WTC11 (cell line): ENCODE data around the gene IRF8.

Experiments used
- CTCF ChIP-seq: fragments of 200-600 bp; IDR thresholded peaks from 2 replicates; pipeline ENCODE4 v1.8.0; 2022; ENCODE audit warnings: antibody characterized with exemption
- ETV6 ChIP-seq: sonication (generic); formaldehyde crosslinking; IDR thresholded peaks from 2 replicates; pipeline ENCODE4 v1.8.1; 2022; ENCODE audit warnings: mild to moderate bottlenecking, missing genetic modification reagents
- GRHL2 ChIP-seq: fragments of 250-450 bp; sonication (Bioruptor Pico); IDR thresholded peaks from 2 replicates; pipeline ENCODE4 v1.8.0; 2022; ENCODE audit warnings: mild to moderate bottlenecking, moderate library complexity; ENCODE audit not compliant: insufficient replicate concordance, severe bottlenecking
- MXD4 ChIP-seq: fragments of 250-450 bp; sonication (Bioruptor Pico); IDR thresholded peaks from 2 replicates; pipeline ENCODE4 v1.8.0; 2021; ENCODE audit warnings: mild to moderate bottlenecking, moderate library complexity, borderline replicate concordance
- PRDM15 ChIP-seq: sonication (generic); formaldehyde crosslinking; IDR thresholded peaks from 2 replicates; pipeline ENCODE4 v1.8.0; 2022; ENCODE audit warnings: missing genetic modification reagents
- RELA ChIP-seq: sonication (generic); formaldehyde crosslinking; IDR thresholded peaks from 2 replicates; pipeline ENCODE4 v1.8.1; 2022; ENCODE audit warnings: missing genetic modification reagents, mild to moderate bottlenecking, borderline replicate concordance
- SMAD3 ChIP-seq: sonication (generic); formaldehyde crosslinking; IDR thresholded peaks from 2 replicates; pipeline ENCODE4 v1.8.0; 2022; ENCODE audit warnings: missing genetic modification reagents, mild to moderate bottlenecking, borderline replicate concordance
- SP1 ChIP-seq: sonication (generic); formaldehyde crosslinking; conservative IDR thresholded peaks from 2 replicates; pipeline ENCODE4 v1.8.1; 2022; ENCODE audit warnings: missing genetic modification reagents
- USF1 ChIP-seq: sonication (generic); formaldehyde crosslinking; IDR thresholded peaks from 2 replicates; pipeline ENCODE4 v1.8.0; 2022; ENCODE audit warnings: mild to moderate bottlenecking, missing genetic modification reagents
- ZSCAN18 ChIP-seq: fragments of 250-450 bp; sonication (Bioruptor Pico); IDR thresholded peaks from 2 replicates; pipeline ENCODE4 v2.1.2; 2022; ENCODE audit warnings: mild to moderate bottlenecking, moderate library complexity

- TF ChIP-seq SP1 (CRISPR knock-in tag) (no peak), PRDM15 (no peak), MXD4 (CRISPR knock-in tag) (no peak), SMAD3 (CRISPR knock-in tag) (no peak), USF1 (CRISPR knock-in tag) (no peak), ETV6 (CRISPR knock-in tag) (no peak), CTCF (no peak), GRHL2 (CRISPR knock-in tag) (no peak), ZSCAN18 (CRISPR knock-in tag) (no peak), RELA (CRISPR knock-in tag) (no peak)
Observed at GRCh38 chr16:85928401-85928820, 29.4 kb downstream of the IRF8 start.
